GM12878 (cell line): ENCODE data around the gene TCEANC. TPM values are rescaled to one million over a fixed set of nuclear protein-coding genes. Genes with fewer than 3 reads are reported as not detected.

Experiments
- ATAC-seq: fragments of 200-7000 bp; cut with Tn5 transposase; 3 replicates; pipeline ENCODE4 v1.9.1; 2020; ENCODE audit warnings: mild to moderate bottlenecking, moderate library complexity
- BruUV-seq: library from RNA; stranded (reverse); fragments of 400-500 nt; replicated peaks from 2 replicates; lab custom pipeline; 2021; lab: Mats Ljungman, UMichigan
- CTCF ChIA-PET: fragments of 300-600 bp; sonication (Branson Sonifier 250); formaldehyde crosslinking; extraction: SDS; loops from one replicate; lab custom pipeline; 2021; ENCODE audit warnings: inconsistent platforms; lab: Yijun Ruan, JAX
- POLR2A ChIA-PET: fragments of 350-600 bp; formaldehyde crosslinking; extraction: SDS; loops from one replicate; lab custom pipeline; 2021; ENCODE audit warnings: inconsistent platforms; lab: Charles Lee
- RAD21 ChIA-PET: fragments of 300-600 bp; sonication (Branson Sonifier 250); formaldehyde crosslinking; loops from one replicate; lab custom pipeline; 2023; ENCODE audit warnings: antibody characterized with exemption; ENCODE audit not compliant: unreplicated experiment; lab: Charles Lee
- SMC1A ChIA-PET: fragments of 300-600 bp; sonication (Branson Sonifier 250); formaldehyde crosslinking; loops from one replicate; lab custom pipeline; 2023; ENCODE audit not compliant: unreplicated experiment, uncharacterized antibody; lab: Charles Lee
- DNase-seq: peaks from one replicate; pipeline ENCODE4 v3.0.0-alpha.2; 2011; ENCODE audit warnings: low read depth, low spot score
- FAIRE-seq: peaks from 3 replicates; lab custom pipeline; 2011; peaks lifted over from hg19 to GRCh38; lab: Jason Lieb, UNC
- H2AFZ ChIP-seq: 2 replicates; pipeline ENCODE4 v1.6.0; 2011; ENCODE audit warnings: low read depth, low read length, control low read depth; ENCODE audit not compliant: control insufficient read depth
- H3K27ac ChIP-seq: 2 replicates; pipeline ENCODE4 v1.5.1; 2011; ENCODE audit warnings: control low read depth; ENCODE audit not compliant: control insufficient read depth, insufficient read depth
- H3K27me3 ChIP-seq, 2 experiments: replicated peaks in 1 of 2; 2 replicates each; pipeline versions ENCODE4 v1.6.0 to v1.6.1; 2011; ENCODE audit warnings: low read length in 1 of 2; ENCODE audit not compliant: control insufficient read depth in 2 of 2, insufficient read depth in 2 of 2
- H3K36me3 ChIP-seq, 2 experiments: 2 replicates each; pipeline ENCODE4 v1.5.1; 2011; ENCODE audit warnings: low read length in 1 of 2; ENCODE audit not compliant: control insufficient read depth in 2 of 2, insufficient read depth in 2 of 2
- H3K4me1 ChIP-seq: 2 replicates; pipeline ENCODE4 v1.6.1; 2011; ENCODE audit warnings: mild to moderate bottlenecking, low read length, moderate library complexity, mixed read lengths; ENCODE audit not compliant: control insufficient read depth, insufficient read depth
- H3K4me2 ChIP-seq: 2 replicates; pipeline ENCODE4 v1.6.0; 2011; ENCODE audit warnings: control low read depth; ENCODE audit not compliant: control insufficient read depth, insufficient read depth
- H3K4me3 ChIP-seq: fragments of 200-600 bp; sonication (generic); 2 replicates; pipeline ENCODE4 v1.5.1; 2016
- H3K79me2 ChIP-seq: 2 replicates; pipeline ENCODE4 v1.6.0; 2011; ENCODE audit warnings: low read length; ENCODE audit not compliant: control insufficient read depth, insufficient read depth
- H3K9ac ChIP-seq: 2 replicates; pipeline ENCODE4 v1.8.0; 2011; ENCODE audit warnings: low read length, control low read depth, mixed read lengths; ENCODE audit not compliant: control insufficient read depth, insufficient read depth
- H3K9me3 ChIP-seq: replicated peaks from 3 replicates; pipeline ENCODE4 v1.5.1; 2011; ENCODE audit warnings: mild to moderate bottlenecking, low read length; ENCODE audit not compliant: control insufficient read depth, insufficient read depth
- H4K20me1 ChIP-seq: 2 replicates; pipeline ENCODE4 v1.6.0; 2011; ENCODE audit not compliant: control insufficient read depth, insufficient read depth
- BACH1 ChIP-seq: fragments of 450-650 bp; IDR thresholded peaks from 2 replicates; pipeline ENCODE4 v1.6.1; 2017; ENCODE audit warnings: mild to moderate bottlenecking, borderline replicate concordance
- BCL11A ChIP-seq: IDR thresholded peaks from 2 replicates; pipeline ENCODE4 v1.6.1; 2011; ENCODE audit warnings: low read depth, low read length
- CTCF ChIP-seq, 3 experiments: IDR thresholded peaks in 2 of 3; conservative IDR thresholded peaks in 1 of 3; 2 replicates each; pipeline ENCODE4 v1.5.1; 2011; ENCODE audit warnings: low read depth in 3 of 3, low read length in 3 of 3, mild to moderate bottlenecking in 3 of 3, control low read depth in 2 of 3, moderate library complexity in 2 of 3, inconsistent platforms in 1 of 3, mixed read lengths in 1 of 3; ENCODE audit not compliant: control insufficient read depth in 2 of 3, insufficient read depth in 1 of 3; ENCODE audit errors: extremely low read depth in 1 of 3
- HCFC1 ChIP-seq: fragments of 150-350 bp; IDR thresholded peaks from 2 replicates; pipeline ENCODE4 v1.6.1; 2014; ENCODE audit warnings: low read length
- SIN3A ChIP-seq: IDR thresholded peaks from 2 replicates; pipeline ENCODE4 v1.6.1; 2012; ENCODE audit warnings: low read depth, low read length, improper control_type of control experiment
- ZBTB40 ChIP-seq: fragments of 450-650 bp; IDR thresholded peaks from 2 replicates; pipeline ENCODE4 v1.6.1; 2016; ENCODE audit warnings: mild to moderate bottlenecking, moderate library complexity, borderline replicate concordance
- ZZZ3 ChIP-seq: IDR thresholded peaks from 2 replicates; pipeline ENCODE4 v1.6.1; 2011; ENCODE audit warnings: low read depth; ENCODE audit not compliant: control insufficient read depth, insufficient read length
- WGBS: methylation state at CpG from one replicate; pipeline ENCODE4 v1.1.6; 2016; ENCODE audit warnings: low lambda C conversion rate; ENCODE audit not compliant: insufficient replicate concordance, insufficient coverage; ENCODE audit errors: missing lambda C conversion rate; 5-methylcytosine and 5-hydroxymethylcytosine counted together
- in situ Hi-C: fragments of 300-500 bp; cut with MboI; formaldehyde crosslinking; loops from 9 replicates; pipeline ENCODE4 v1.14.3; 2018; ENCODE audit warnings: mixed read lengths
- intact Hi-C: fragments of 100-400 bp; cut with micrococcal nuclease; formaldehyde crosslinking; loops from one replicate; pipeline ENCODE4 v1.14.2; 2022; ENCODE audit not compliant: unreplicated experiment
- polyA plus RNA-seq, 11 experiments: library from polyadenylated mRNA; depleted of rRNA in 4 of 11; unstranded in 6 of 11; stranded (reverse) in 5 of 11; fragments of >200 nt; fragmentation: Nextera tagmentation in 4 of 11; fragmentation: Illumina TruSeq in 1 of 11; extraction: Ambion mirVana in 4 of 11; extraction: Trizol in 1 of 11; gene quantifications; 1 replicate in 1 of 11; 2 replicates in 10 of 11; pipeline versions ENCODE4 v1.2.1 to v1.2.3, GENCODE V29; 2011 to 2016; ENCODE audit warnings: inconsistent platforms in 2 of 11, missing spikeins in 2 of 11, low read depth in 1 of 11
- total RNA-seq, 4 experiments: library from RNA; depleted of rRNA in 3 of 4; stranded (reverse); fragments of >200 nt in 3 of 4; fragmentation: Illumina TruSeq in 1 of 4; extraction: Trizol in 1 of 4; gene quantifications; 2 replicates each; pipeline versions ENCODE4 v1.2.1 to v1.2.3, GENCODE V29; 2013 to 2021
- TF ChIP-seq, protein P1 (sequence below): fragments of 450-650 bp; IDR thresholded peaks from 2 replicates; pipeline ENCODE4 v1.6.1; 2016; ENCODE audit warnings: mild to moderate bottlenecking

TCEANC gene
- total and polyA plus RNA-seq, 10 of the 15 experiments (the other 5 are each of a cell fraction or from before 2014, with no cell fraction given): 1.1 to 4.9 (median 2.9) TPM

DNA sequence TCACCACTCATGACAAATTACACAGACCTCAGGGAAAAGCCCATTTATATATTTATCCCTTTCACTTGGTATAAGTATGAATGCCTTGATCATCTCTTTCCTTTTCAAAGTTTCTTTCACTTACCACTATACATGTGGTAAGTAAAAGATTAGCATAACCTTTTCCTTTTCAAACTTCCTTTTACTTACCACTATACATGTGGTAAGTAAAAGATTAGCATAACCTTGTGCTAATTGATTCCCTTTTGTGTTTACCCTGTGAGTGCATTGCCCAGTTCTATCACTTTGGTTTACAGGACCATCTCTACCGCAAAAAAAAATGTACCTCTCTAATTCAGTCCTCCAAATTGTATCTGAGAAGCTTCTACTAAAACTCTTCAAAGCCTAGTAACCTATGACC, 32.7 kb upstream of the TCEANC start (continued):
- TF ChIP-seq CTCF (IDR thresholded peaks at IDR 0.05 in 2 of 3, conservative IDR thresholded peaks at IDR 0.05 in 1 of 3; ENCODE audit: control insufficient read depth in 2 of 3, extremely low read depth in 1 of 3, insufficient read depth in 1 of 3, low read depth in 3 of 3, low read length in 3 of 3): no peak
- no peak for TF ChIP-seq BACH1
- no peak for TF ChIP-seq ZZZ3
- no peak for TF ChIP-seq SIN3A
- TF ChIP-seq BCL11A: no peak

DNA sequence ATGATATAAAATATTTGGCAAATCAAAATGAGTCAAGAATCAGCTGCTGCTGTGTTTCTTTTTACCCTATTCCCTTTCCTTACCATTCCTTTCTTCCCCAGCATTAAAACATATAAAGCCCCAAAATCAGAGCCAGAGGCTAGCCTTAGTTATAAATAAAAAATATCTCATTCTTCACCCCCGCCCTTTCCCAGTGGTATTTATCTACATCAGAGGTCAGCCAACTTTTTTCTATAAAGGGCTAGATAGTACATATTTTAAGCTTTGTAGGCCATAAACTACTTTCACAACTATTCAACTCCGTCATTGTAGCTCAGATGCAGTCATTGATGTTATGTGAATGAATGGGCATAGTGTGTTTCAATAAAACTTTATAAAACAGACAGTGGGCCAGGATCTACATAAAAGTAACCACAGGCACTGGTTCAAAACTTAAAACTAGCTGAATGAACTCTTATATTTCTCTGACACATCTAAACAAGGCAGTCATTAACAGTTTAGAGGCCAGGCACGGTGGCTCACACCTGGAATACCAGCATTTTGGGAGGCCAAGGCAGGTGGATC, 30.5 kb upstream of the TCEANC start:
- H3K79me2 ChIP-seq: no peaks in the 10 kb centered on the region
- H3K9me3 ChIP-seq: no peaks in the 10 kb centered on the region; the same call in 2 of the 3 replicates
- H3K4me1 ChIP-seq: no peaks in the 10 kb centered on the region
- ChIA-PET POLR2A (no interaction called here), CTCF (interaction anchor here (1.5 to 1.8 kb wide), 2 partner anchors 9 to 115 kb away, joined by 4 to 7 read pairs; no protein-coding TSS in a partner anchor), RAD21 (no interaction called here), SMC1A (no interaction called here)
- in situ Hi-C loops: no loop called here
- H3K4me2 ChIP-seq: no peak overlapping the region
- H3K27me3 ChIP-seq: no peaks in the 10 kb centered on the region
- DNase-seq (no peak), FAIRE-seq (peak; percentile 72), ATAC-seq (no peak)
- BruUV-seq: no TSS peak
- no peak overlapping the region for H3K27ac ChIP-seq
- H4K20me1 ChIP-seq: no peaks in the 10 kb centered on the region
- no peak overlapping the region for H3K9ac ChIP-seq
- no peak overlapping the region for H3K4me3 ChIP-seq
- 15% methylated on average over 3 of the region's 3 CpGs for WGBS
- intact Hi-C loops: no loop called here
- H3K36me3 ChIP-seq: no peaks in the 10 kb centered on the region
- TF ChIP-seq HCFC1 (no peak), ZBTB40 (peak; percentile 54; the same call in 1 of the 2 replicates)
- TF ChIP-seq, protein P1, sequence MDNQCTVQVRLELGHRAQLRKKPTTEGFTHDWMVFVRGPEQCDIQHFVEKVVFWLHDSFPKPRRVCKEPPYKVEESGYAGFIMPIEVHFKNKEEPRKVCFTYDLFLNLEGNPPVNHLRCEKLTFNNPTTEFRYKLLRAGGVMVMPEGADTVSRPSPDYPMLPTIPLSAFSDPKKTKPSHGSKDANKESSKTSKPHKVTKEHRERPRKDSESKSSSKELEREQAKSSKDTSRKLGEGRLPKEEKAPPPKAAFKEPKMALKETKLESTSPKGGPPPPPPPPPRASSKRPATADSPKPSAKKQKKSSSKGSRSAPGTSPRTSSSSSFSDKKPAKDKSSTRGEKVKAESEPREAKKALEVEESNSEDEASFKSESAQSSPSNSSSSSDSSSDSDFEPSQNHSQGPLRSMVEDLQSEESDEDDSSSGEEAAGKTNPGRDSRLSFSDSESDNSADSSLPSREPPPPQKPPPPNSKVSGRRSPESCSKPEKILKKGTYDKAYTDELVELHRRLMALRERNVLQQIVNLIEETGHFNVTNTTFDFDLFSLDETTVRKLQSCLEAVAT: no peak
- H2AFZ ChIP-seq: no peak overlapping the region
